BJ (cell line): ENCODE measurements around the gene CALHM4. TPM values are rescaled to one million over a fixed set of nuclear protein-coding genes. Genes with fewer than 3 reads are reported as not detected.

Experiments
- CTCF ChIA-PET: fragments of 350-600 bp; formaldehyde crosslinking; extraction: SDS; loops from one replicate; lab custom pipeline; 2021; ENCODE audit warnings: antibody characterized with exemption, inconsistent platforms; lab: Yijun Ruan, JAX
- POLR2A ChIA-PET: fragments of 300-600 bp; sonication (Branson Sonifier 250); formaldehyde crosslinking; extraction: SDS; loops from one replicate; lab custom pipeline; 2021; ENCODE audit warnings: antibody characterized with exemption; lab: Charles Lee
- DNase-seq: peaks from one replicate; pipeline ENCODE4 v3.0.0-alpha.2; 2011; ENCODE audit warnings: low read depth
- H3K27me3 ChIP-seq: 2 replicates; pipeline ENCODE4 v1.6.0; 2011; ENCODE audit warnings: low read length; ENCODE audit not compliant: control insufficient read depth, insufficient read depth
- H3K36me3 ChIP-seq: 2 replicates; pipeline ENCODE4 v1.5.1; 2011; ENCODE audit warnings: low read length; ENCODE audit not compliant: control insufficient read depth, insufficient read depth
- H3K4me3 ChIP-seq: 2 replicates; pipeline ENCODE4 v1.5.1; 2011; ENCODE audit warnings: low read depth, mild to moderate bottlenecking, control low read depth, low read length
- CTCF ChIP-seq: IDR thresholded peaks from 2 replicates; pipeline ENCODE4 v1.5.1; 2011; ENCODE audit warnings: low read depth, mild to moderate bottlenecking, control low read depth, inconsistent platforms, low read length, moderate library complexity; ENCODE audit not compliant: insufficient read depth
- polyA plus RNA-seq: library from polyadenylated mRNA; depleted of rRNA; stranded (reverse); fragments of >200 nt; gene quantifications from 2 replicates; pipeline ENCODE4 v1.2.3, GENCODE V29; 2011

Gene CALHM4
- polyA plus RNA-seq, 1 experiment, result not detected

- CTCF ChIA-PET, result interaction anchor here (0.6 to 4.8 kb wide), 15 partner anchors 9 to 244 kb away, joined by 3 to 26 read pairs (median 5); no protein-coding TSS in a partner anchor
- Histone ChIP-seq H3K27me3 (no peaks in the 10 kb centered on the region), H3K4me3 (peak overlapping the region; percentile 46), H3K36me3 (peaks cover 7% of the 10 kb centered on the region)
- POLR2A ChIA-PET, result interaction anchor here (0.6 kb wide), 1 partner anchor 140 kb away, joined by 3 read pairs; no protein-coding TSS in a partner anchor
- TF ChIP-seq CTCF, result no peak
- no peak for DNase-seq
Measured at GRCh38 chr6:116512111-116512559, 41.4 kb upstream of the CALHM4 start.

GRCh38 chr6:116512734-116513133, 40.8 kb upstream of the CALHM4 start:
- Histone ChIP-seq H3K27me3 (no peaks in the 10 kb centered on the region), H3K4me3 (peak overlapping the region; percentile 46), H3K36me3 (peaks cover 7% of the 10 kb centered on the region)
- TF ChIP-seq CTCF, result no peak
- ChIA-PET POLR2A (no interaction called here), CTCF (interaction anchor here (1.1 to 4.8 kb wide), 8 partner anchors 8 to 245 kb away, joined by 3 to 26 read pairs (median 15); no protein-coding TSS in a partner anchor)
- no peak for DNase-seq

- no peak for DNase-seq
- no peak for TF ChIP-seq CTCF
- Histone ChIP-seq H3K27me3 (no peaks in the 10 kb centered on the region), H3K4me3 (peak overlapping the region; percentile 46), H3K36me3 (peaks cover 7% of the 10 kb centered on the region)
- ChIA-PET POLR2A (no interaction called here), CTCF (interaction anchor here (3.1 to 4.8 kb wide), 5 partner anchors 10 to 245 kb away, joined by 14 to 26 read pairs (median 16); no protein-coding TSS in a partner anchor)
Measured at GRCh38 chr6:116513224-116513875, 40.2 kb upstream of the CALHM4 start.

GRCh38 chr6:116514111-116514510, 39.4 kb upstream of the CALHM4 start:
- Histone ChIP-seq H3K27me3 (no peaks in the 10 kb centered on the region), H3K36me3 (peaks cover 7% of the 10 kb centered on the region), H3K4me3 (no peak overlapping the region)
- TF ChIP-seq CTCF, result no peak
- ChIA-PET CTCF (interaction anchor here (1.0 to 4.8 kb wide), 6 partner anchors 9 to 246 kb away, joined by 3 to 26 read pairs (median 16); no protein-coding TSS in a partner anchor), POLR2A (no interaction called here)
- DNase-seq, result no peak

GRCh38 chr6:116515141-116515540, 38.4 kb upstream of the CALHM4 start:
- CTCF ChIA-PET, result interaction anchor here (0.6 to 4.8 kb wide), 5 partner anchors 17 to 247 kb away, joined by 3 to 26 read pairs (median 5); no protein-coding TSS in a partner anchor
- POLR2A ChIA-PET, result no interaction called here
- Histone ChIP-seq H3K36me3 (peaks cover 7% of the 10 kb centered on the region), H3K4me3 (no peak overlapping the region), H3K27me3 (no peaks in the 10 kb centered on the region)
- no peak for DNase-seq
- no peak for TF ChIP-seq CTCF
